Measurements from ENCODE around the gene FOXN3. TPM values are rescaled to one million over a fixed set of nuclear protein-coding genes. Genes with fewer than 3 reads are reported as not detected.

The FOXN3 gene
- total and polyA plus RNA-seq, 2 donors (not counting 3 experiments of a cell fraction or from before 2014, with no cell fraction given) = 16.9 to 41.8 TPM

GRCh38 chr14:89418976-89419375, 1.9 kb upstream of the FOXN3 start:
- FAIRE-seq (no peak), DNase-seq (ENCODE audit: low read depth, low spot score) (no peak)
- no peak overlapping the region for H3K27ac ChIP-seq (ENCODE audit: insufficient read depth, low read depth, low read length)
- H4K20me1 ChIP-seq (replicated peaks; ENCODE audit: control insufficient read depth, extremely low read depth, insufficient read depth, low read length) = no peaks in the 10 kb centered on the region
- H3K4me3 ChIP-seq (replicated peaks in 1 of 3; ENCODE audit: insufficient read depth in 1 of 3, low read depth in 1 of 3, low read length in 3 of 3) = no peak overlapping the region
- dilution Hi-C loops (cut with MboI; ENCODE audit: extremely low pct_ligation_motif_present, low sequenced_read_pairs) (no loop called here), intact Hi-C loops (cut with micrococcal nuclease) (loop anchor here (1.0 to 5.0 kb wide), 6 partner anchors 67 to 392 kb away; no protein-coding TSS in a partner anchor)
- no TSS peak for BruUV-seq (replicated peaks)
- no peaks in the 10 kb centered on the region for H3K79me2 ChIP-seq (ENCODE audit: control insufficient read depth, insufficient read depth, low read length)
- H3K36me3 ChIP-seq (ENCODE audit: control insufficient read depth in 2 of 2, extremely low read depth in 1 of 2, insufficient read depth in 2 of 2, low read length in 2 of 2) = no peaks in the 10 kb centered on the region
- no peaks in the 10 kb centered on the region for H3K9me3 ChIP-seq (replicated peaks; ENCODE audit: control insufficient read depth, insufficient read depth, low read length)
- H3K9ac ChIP-seq (replicated peaks; ENCODE audit: extremely low read depth, insufficient read depth, low read length) = no peak overlapping the region
- ChIA-PET CTCF (no interaction called here), POLR2A (no interaction called here)
- H2AFZ ChIP-seq (ENCODE audit: low read depth, low read length) = no peak overlapping the region
- TF ChIP-seq FOS (IDR thresholded peaks at IDR 0.05; ENCODE audit: borderline replicate concordance, insufficient read depth, low read length) (no peak), JUN (IDR thresholded peaks at IDR 0.05; ENCODE audit: borderline replicate concordance, insufficient read depth, insufficient read length, low read depth) (no peak), MAX (IDR thresholded peaks at IDR 0.05; ENCODE audit: insufficient read depth, insufficient read length) (no peak), POLR2AphosphoS5 (IDR thresholded peaks at IDR 0.05; ENCODE audit: insufficient read depth, low read depth, low read length) (no peak), POLR2A (IDR thresholded peaks at IDR 0.05; ENCODE audit: low read depth, low read length) (no peak), EZH2 (IDR thresholded peaks at IDR 0.05; ENCODE audit: borderline replicate concordance, low read depth, low read length, severe bottlenecking) (no peak), GATA2 (IDR thresholded peaks at IDR 0.05; ENCODE audit: insufficient read depth, insufficient read length, low read depth, low read length) (no peak), CTCF (IDR thresholded peaks at IDR 0.05; ENCODE audit: extremely low read depth in 1 of 2, insufficient read depth in 1 of 2, low read depth in 1 of 2, low read length in 2 of 2) (no peak), MYC (IDR thresholded peaks at IDR 0.05; ENCODE audit: low read depth, low read length) (no peak)
- H3K4me1 ChIP-seq (ENCODE audit: control insufficient read depth, extremely low read depth, insufficient read depth, low read length) = peaks cover 6% of the 10 kb centered on the region
- H3K4me2 ChIP-seq (ENCODE audit: insufficient read depth, low read length) = no peak overlapping the region
- no peaks in the 10 kb centered on the region for H3K27me3 ChIP-seq (ENCODE audit: control insufficient read depth in 2 of 2, insufficient read depth in 2 of 2, low read length in 2 of 2)
- no peaks in the 10 kb centered on the region for H3K9me1 ChIP-seq (replicated peaks; ENCODE audit: control insufficient read depth, extremely low read depth, insufficient read depth, low read length)
